Fibroblast of lung (primary cell): Measurements from ENCODE around the gene FUT8. TPM values are rescaled to one million over a fixed set of nuclear protein-coding genes. Genes with fewer than 3 reads are reported as not detected.

Experiments
- DNase-seq, 2 donors: peaks; one replicate each; pipeline versions ENCODE4 v3.0.0 to v3.0.0-alpha.2; 2010; ENCODE audit warnings: low read depth in 2 of 2
- H2AFZ ChIP-seq: 2 replicates; pipeline ENCODE4 v1.5.1; 2012; ENCODE audit warnings: low read length, control low read depth, inconsistent platforms
- H3K27ac ChIP-seq: 2 replicates; pipeline ENCODE4 v1.5.1; 2011; ENCODE audit warnings: low read length, control low read depth; ENCODE audit not compliant: insufficient read depth
- H3K27me3 ChIP-seq: 2 replicates; pipeline ENCODE4 v1.5.1; 2011; ENCODE audit warnings: mild to moderate bottlenecking, low read length; ENCODE audit not compliant: control insufficient read depth, insufficient read depth
- H3K36me3 ChIP-seq: 2 replicates; pipeline ENCODE4 v1.5.1; 2011; ENCODE audit warnings: low read length; ENCODE audit not compliant: control insufficient read depth, insufficient read depth
- H3K4me1 ChIP-seq: 2 replicates; pipeline ENCODE4 v1.5.1; 2011; ENCODE audit warnings: low read length; ENCODE audit not compliant: control insufficient read depth, insufficient read depth; ENCODE audit errors: extremely low read depth
- H3K4me2 ChIP-seq: 2 replicates; pipeline ENCODE4 v1.5.1; 2011; ENCODE audit warnings: low read length, control low read depth; ENCODE audit not compliant: insufficient read depth; ENCODE audit errors: extremely low read depth
- H3K4me3 ChIP-seq, 4 experiments: fragments of 200-600 bp in 1 of 4; sonication (generic) in 1 of 4; replicated peaks in 1 of 4; 2 replicates each; pipeline ENCODE4 v1.5.1; 2011 to 2016; ENCODE audit warnings: low read length in 4 of 4, low read depth in 3 of 4, mild to moderate bottlenecking in 3 of 4, control low read depth in 2 of 4, inconsistent platforms in 1 of 4, mixed read lengths in 1 of 4; ENCODE audit not compliant: insufficient read depth in 1 of 4; ENCODE audit errors: control extremely low read depth in 1 of 4
- H3K79me2 ChIP-seq: 2 replicates; pipeline ENCODE4 v1.5.1; 2012; ENCODE audit warnings: mild to moderate bottlenecking, low read length, inconsistent platforms; ENCODE audit not compliant: control insufficient read depth, insufficient read depth
- H3K9ac ChIP-seq: 2 replicates; pipeline ENCODE4 v1.5.1; 2011; ENCODE audit warnings: mild to moderate bottlenecking, low read length, control low read depth; ENCODE audit not compliant: insufficient read depth
- H3K9me3 ChIP-seq: 2 replicates; pipeline ENCODE4 v1.5.1; 2012; ENCODE audit warnings: low read depth, low read length; ENCODE audit not compliant: control insufficient read depth, insufficient read depth
- H4K20me1 ChIP-seq: 2 replicates; pipeline ENCODE4 v1.5.1; 2011; ENCODE audit warnings: low read length; ENCODE audit not compliant: control insufficient read depth, insufficient read depth; ENCODE audit errors: extremely low read depth
- CTCF ChIP-seq, 2 donors: IDR thresholded peaks in 1 of 2; conservative IDR thresholded peaks in 1 of 2; 1 replicate in 1 of 2; 2 replicates in 1 of 2; pipeline ENCODE4 v1.5.1; 2011 to 2012; ENCODE audit warnings: low read length in 2 of 2, control low read depth in 1 of 2, inconsistent platforms in 1 of 2, low read depth in 1 of 2, mild to moderate bottlenecking in 1 of 2
- EZH2 ChIP-seq: IDR thresholded peaks from 2 replicates; pipeline ENCODE4 v1.5.1; 2012; ENCODE audit warnings: low read length, control low read depth, mild to moderate bottlenecking; ENCODE audit errors: missing control alignments
- polyA plus RNA-seq, 2 donors: library from polyadenylated mRNA; depleted of rRNA in 1 of 2; stranded (reverse) in 1 of 2; unstranded in 1 of 2; fragments of >200 nt; gene quantifications; 2 replicates each; pipeline ENCODE4 v1.2.1, GENCODE V29; 2011 to 2012; ENCODE audit warnings: missing spikeins in 1 of 2
- total RNA-seq: library from RNA; depleted of rRNA; stranded (reverse); fragments of >200 nt; gene quantifications from 2 replicates; pipeline ENCODE4 v1.2.1, GENCODE V29; 2014

FUT8 gene
- total and polyA plus RNA-seq, 2 donors (not counting 1 experiment from before 2014, with no cell fraction given): 51.4 to 95.8 TPM

- no peak for TF ChIP-seq CTCF (conservative IDR thresholded peaks at IDR 0.05 in 1 of 2, IDR thresholded peaks at IDR 0.05 in 1 of 2; ENCODE audit: low read depth in 1 of 2, low read length in 2 of 2)
- TF ChIP-seq EZH2: no peak
- no peaks in the 10 kb centered on the region for H3K4me1 ChIP-seq
- no peak overlapping the region for H3K4me3 ChIP-seq
- no peaks in the 10 kb centered on the region for H4K20me1 ChIP-seq
- H3K9me3 ChIP-seq: no peaks in the 10 kb centered on the region
- DNase-seq: no peak
- H3K27me3 ChIP-seq: no peaks in the 10 kb centered on the region
- no peak overlapping the region for H3K27ac ChIP-seq
- H2AFZ ChIP-seq: no peak overlapping the region
- H3K36me3 ChIP-seq: no peaks in the 10 kb centered on the region
- no peak overlapping the region for H3K9ac ChIP-seq
- no peak overlapping the region for H3K4me2 ChIP-seq
- no peaks in the 10 kb centered on the region for H3K79me2 ChIP-seq
Observed at GRCh38 chr14:65476273-65476941, 63.9 kb downstream of the FUT8 start.

GRCh38 chr14:65476942-65477318 is 64.4 kb downstream of the FUT8 start:
- Histone ChIP-seq H3K9me3 (no peaks in the 10 kb centered on the region), H3K36me3 (no peaks in the 10 kb centered on the region), H3K9ac (no peak overlapping the region), H3K27me3 (no peaks in the 10 kb centered on the region), H3K4me1 (no peaks in the 10 kb centered on the region), H3K4me3 (no peak overlapping the region), H3K4me2 (no peak overlapping the region), H3K79me2 (no peaks in the 10 kb centered on the region), H4K20me1 (no peaks in the 10 kb centered on the region), H3K27ac (no peak overlapping the region), H2AFZ (no peak overlapping the region)
- DNase-seq: no peak
- TF ChIP-seq EZH2 (no peak), CTCF (conservative IDR thresholded peaks at IDR 0.05 in 1 of 2, IDR thresholded peaks at IDR 0.05 in 1 of 2; ENCODE audit: low read depth in 1 of 2, low read length in 2 of 2) (no peak)

DNA sequence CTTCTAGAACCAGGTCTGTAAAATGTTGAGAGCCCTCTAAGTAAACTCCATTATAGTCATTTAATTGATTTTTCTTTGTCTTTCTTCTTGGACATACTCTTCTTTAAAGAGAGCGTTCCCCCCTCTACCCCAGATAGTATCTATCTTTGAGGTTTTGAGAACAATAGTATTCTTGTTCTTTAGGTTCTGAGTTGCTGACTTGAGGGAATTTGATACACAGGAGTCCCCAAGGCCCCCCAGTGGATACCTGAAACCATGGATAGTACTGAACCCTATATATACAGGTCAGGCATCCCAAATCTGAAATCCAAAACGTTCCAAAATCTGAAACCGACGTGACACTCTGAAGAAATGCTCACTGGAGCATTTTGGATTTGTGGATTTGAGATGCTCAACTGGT is 65.5 kb downstream of the FUT8 start:
- no peak overlapping the region for H2AFZ ChIP-seq
- H3K27ac ChIP-seq: no peak overlapping the region
- no peak overlapping the region for H3K4me2 ChIP-seq
- no peaks in the 10 kb centered on the region for H3K36me3 ChIP-seq
- no peaks in the 10 kb centered on the region for H3K9me3 ChIP-seq
- no peak for TF ChIP-seq EZH2
- H4K20me1 ChIP-seq: no peaks in the 10 kb centered on the region
- H3K4me1 ChIP-seq: no peaks in the 10 kb centered on the region
- H3K4me3 ChIP-seq: no peak overlapping the region
- H3K79me2 ChIP-seq: no peaks in the 10 kb centered on the region
- H3K27me3 ChIP-seq: no peaks in the 10 kb centered on the region
- H3K9ac ChIP-seq: no peak overlapping the region
- no peak for DNase-seq
